ENCODE data around the gene SLX9.

SLX9 gene, protein sequence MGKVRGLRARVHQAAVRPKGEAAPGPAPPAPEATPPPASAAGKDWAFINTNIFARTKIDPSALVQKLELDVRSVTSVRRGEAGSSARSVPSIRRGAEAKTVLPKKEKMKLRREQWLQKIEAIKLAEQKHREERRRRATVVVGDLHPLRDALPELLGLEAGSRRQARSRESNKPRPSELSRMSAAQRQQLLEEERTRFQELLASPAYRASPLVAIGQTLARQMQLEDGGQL

DNA sequence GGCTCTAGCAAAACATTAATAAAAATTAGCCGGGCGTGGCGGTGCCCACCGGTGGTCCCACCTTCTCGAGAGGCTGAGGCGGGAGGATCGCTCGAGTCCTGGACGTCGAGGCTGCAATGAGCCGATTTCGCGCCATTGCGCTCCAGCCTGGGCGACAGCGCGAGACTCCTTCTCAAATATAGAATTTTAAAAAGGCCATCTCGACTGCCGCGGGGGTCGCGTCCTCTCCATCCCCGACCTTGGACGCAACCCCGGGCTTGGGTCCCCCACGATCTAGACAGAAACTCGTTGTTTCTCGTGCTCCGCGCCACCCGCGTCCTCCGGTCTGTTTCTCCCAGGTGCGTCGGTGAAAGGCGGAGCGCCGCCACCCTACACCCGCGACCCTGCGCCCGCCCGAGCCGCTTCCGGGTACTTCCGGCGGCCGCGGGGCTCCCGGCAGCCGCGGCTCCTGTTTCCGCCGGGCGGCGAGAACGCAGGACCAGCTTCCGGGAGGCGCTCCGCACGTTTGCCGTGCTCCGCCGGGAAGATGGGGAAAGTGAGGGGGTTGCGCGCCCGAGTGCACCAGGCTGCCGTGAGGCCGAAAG lies at the start of gene SLX9:
SLX9 (plus strand) TSS at position 498 of the 584 bp plus-strand sequence; CDS start at position 527, 29 bp downstream.
- DNase-seq (ENCODE audit: low read depth in 2 of 2): no peak

DNA sequence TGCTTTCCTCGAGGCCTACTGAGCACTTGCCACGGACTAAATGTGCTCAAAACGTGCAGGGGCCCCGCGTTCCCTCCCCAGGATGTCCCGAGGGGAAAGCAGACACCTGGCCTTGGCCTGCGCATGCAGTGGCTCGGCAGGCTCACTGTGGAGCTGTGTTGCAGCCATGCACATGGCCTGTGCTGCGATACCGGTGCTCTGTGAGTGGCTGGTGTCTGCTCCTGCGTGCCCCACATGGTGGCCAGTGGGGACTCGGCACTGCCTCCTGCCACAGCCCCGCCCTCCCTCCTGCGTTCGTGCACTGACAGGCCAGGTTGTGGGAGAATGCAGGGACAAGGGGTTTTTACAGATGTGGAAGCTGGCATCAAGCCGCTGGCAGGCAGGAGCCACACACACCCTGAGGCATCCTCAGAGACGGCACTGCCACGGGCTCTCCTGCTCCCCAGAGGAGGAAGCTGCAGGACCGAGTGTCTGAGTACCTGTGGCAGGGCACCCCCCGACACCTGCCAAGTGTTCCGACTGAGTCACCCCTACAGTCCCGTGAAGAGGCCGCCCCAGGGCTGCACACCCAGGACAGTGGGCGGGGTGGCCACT lies 49.4 kb upstream of the SLX9 start:
- DNase-seq (ENCODE audit: low read depth in 2 of 2): no peak

GRCh38 chr21:44890961-44891541 lies 48.8 kb upstream of the SLX9 start:
- DNase-seq (ENCODE audit: low read depth in 2 of 2): no peak

DNA sequence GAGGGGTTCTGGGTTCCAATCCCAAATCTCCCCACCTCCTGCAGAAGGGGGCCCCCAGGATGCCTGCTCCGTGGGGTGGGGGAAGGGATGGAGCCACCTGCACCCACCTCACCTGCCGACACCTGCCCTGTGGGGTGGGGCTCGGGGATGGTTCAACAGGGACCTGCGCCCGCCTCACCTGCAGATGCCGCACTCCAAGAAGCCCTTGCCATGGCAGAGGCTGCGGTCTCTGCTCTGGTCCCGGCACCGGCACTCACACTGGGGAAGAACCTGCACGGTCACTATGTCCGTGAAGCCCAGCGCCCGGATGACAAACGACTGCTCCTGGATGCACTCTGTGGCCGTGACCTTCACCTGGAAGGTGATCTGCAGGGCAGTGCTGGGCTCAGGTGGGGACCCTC lies 48.2 kb upstream of the SLX9 start:
- DNase-seq (ENCODE audit: low read depth in 2 of 2): no peak

- DNase-seq (ENCODE audit: low read depth in 2 of 2): no peak
These were observed 47.7 kb upstream of the SLX9 start for GRCh38 chr21:44892095-44892494.

GRCh38 chr21:44892536-44893277 lies 47.1 kb upstream of the SLX9 start:
- DNase-seq (ENCODE audit: low read depth in 2 of 2): no peak

- DNase-seq (ENCODE audit: low read depth in 2 of 2): no peak
These were observed 46.6 kb upstream of the SLX9 start for GRCh38 chr21:44893278-44893556.

DNA sequence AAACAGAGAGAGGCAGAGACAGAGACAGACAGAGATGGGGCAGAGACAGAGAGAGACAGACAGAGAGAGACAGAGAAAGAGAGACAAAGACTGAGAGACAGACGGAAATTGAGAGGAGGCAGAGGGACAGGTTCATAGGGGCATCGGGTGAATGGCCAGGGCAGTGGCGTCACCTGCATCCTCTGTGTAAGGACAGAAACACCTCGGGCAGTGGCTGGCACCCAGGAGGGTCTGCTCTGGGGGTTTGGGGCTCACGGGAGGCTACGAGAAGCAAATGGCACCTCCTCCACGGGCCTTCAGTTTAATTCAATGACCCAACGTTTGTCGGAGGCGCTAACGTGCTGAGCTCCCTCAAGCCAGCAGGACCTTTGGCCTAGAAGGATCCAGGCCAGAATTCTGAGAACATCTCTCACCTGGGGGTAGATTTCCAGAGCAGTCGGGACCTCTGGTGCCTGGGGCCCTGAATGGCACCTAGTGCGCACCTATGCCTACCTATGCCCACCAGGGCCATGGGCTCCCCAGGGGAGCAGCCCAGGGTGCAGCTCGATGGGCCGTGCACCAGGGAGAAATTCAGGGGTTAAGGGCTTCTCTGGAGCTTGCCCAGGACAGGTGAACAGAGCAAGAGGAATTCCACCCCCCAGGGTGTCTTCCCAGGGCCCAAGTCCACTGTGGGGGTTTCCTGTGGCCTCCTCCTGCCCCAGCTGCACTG lies 45.7 kb upstream of the SLX9 start:
- DNase-seq (ENCODE audit: low read depth in 2 of 2): no peak

GRCh38 chr21:44894687-44895302 lies 45.0 kb upstream of the SLX9 start:
- DNase-seq (ENCODE audit: low read depth in 2 of 2): no peak

DNA sequence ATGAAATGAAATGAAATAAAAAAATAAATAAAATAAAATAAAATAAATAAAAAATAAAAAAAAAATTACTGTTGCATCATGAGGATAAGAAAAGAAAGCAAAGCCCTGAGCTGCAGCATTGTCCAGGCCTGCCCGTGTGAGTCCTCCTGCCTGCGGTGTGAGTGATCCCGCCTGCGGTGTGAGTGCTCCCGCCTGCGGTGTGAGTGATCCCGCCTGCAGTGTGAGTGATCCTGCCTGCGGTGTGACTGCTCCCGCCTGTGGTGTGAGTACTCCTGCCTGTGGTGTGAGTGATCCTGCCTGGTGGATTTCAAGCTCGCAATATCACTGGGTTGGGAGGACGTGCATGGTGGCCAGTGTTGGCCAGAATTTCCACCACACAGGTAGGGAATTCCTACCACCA lies 44.0 kb upstream of the SLX9 start:
- DNase-seq (ENCODE audit: low read depth in 2 of 2): no peak

GRCh38 chr21:44896561-44897286 lies 43.1 kb upstream of the SLX9 start:
- DNase-seq (ENCODE audit: low read depth in 2 of 2): no peak

- DNase-seq (ENCODE audit: low read depth in 2 of 2): no peak
These were observed 42.4 kb upstream of the SLX9 start for GRCh38 chr21:44897326-44898010.

- DNase-seq (ENCODE audit: low read depth in 2 of 2): no peak
These were observed 41.8 kb upstream of the SLX9 start for GRCh38 chr21:44898011-44898488.

DNA sequence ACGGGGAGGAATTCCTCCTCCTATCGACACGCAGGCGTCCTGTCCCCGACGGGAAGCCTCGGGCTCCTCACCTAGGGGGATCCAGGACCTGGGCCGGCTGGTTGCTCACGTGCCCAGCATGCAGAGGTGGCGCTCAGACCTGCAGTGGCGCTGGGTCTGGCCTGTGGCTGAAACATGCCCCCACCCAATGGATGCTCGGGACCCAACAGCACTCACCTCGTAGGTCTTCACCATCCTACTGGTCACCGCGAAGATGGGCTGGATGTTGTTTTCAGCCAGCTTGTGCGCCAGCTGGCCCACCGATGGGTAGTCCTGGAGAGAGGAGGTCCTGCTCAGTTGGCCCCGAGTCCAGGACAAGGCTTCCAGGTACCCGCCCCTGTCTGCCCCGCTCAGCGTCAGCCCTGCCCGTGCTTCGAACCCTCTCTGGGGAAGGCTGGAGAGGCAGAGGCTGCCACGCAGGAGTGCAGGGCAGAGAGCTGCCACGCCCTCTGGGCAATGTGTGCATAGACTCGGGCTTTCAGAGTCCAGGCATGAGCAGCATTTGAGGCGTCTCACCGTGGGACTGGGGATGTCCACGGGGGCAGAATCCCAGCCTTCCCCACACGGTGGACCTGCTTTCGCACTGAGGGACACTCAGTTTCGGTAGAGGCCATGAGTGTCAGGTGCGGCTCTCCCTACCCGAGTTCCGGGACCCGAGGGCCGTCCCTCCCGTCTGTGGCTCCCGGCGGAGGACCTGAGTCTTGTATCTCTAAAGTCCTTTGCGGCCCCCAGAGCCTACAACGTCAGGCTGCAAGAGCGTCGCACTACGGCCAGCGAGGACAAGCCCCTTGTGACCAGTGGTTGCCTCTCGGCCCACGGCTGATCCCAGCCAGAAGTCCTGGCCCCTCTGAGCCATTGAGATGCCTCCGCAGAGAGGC lies 40.7 kb upstream of the SLX9 start:
- DNase-seq (ENCODE audit: low read depth in 2 of 2): no peak

DNA sequence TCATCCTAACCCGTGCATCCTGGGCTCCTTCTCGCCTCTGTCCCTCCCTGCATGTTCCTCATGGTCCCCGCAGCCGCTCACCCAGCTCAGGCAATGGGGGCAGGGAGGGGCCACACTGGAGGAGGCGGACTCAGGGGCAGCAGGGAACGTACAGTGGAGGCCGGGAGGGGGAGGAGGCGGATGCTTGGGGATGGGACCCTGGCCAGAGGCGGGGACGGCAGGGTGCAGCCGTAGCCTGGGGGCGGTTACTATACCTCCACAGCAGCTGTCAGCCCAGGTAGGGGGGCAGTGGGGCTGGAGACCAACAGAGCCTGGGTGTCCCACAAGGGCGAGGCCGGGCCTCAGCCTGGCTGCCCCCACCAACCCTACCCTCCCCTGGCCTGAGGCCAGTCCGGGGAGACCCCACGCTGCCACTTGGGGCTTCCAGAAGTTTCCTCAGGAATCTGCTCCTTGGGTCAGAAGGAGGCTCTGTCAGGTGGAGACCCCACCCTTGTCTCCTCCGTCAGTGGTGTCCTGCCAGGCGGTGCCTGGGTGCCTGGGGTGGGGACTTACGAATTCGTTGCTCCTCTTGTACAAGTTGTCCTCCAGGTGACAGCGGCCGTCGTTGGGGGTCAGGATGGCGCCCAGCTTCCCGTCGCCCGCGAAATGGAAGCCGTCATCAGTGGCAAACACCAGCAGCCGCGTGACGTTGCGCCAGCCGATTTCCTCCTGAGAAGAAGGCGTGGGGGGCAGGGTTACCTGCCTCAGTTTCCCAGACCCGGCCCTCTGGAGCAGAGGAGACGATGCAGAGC lies 39.9 kb upstream of the SLX9 start:
- DNase-seq (ENCODE audit: low read depth in 2 of 2): no peak

GRCh38 chr21:44900559-44901251 lies 39.1 kb upstream of the SLX9 start:
- DNase-seq (ENCODE audit: low read depth in 2 of 2): no peak

DNA sequence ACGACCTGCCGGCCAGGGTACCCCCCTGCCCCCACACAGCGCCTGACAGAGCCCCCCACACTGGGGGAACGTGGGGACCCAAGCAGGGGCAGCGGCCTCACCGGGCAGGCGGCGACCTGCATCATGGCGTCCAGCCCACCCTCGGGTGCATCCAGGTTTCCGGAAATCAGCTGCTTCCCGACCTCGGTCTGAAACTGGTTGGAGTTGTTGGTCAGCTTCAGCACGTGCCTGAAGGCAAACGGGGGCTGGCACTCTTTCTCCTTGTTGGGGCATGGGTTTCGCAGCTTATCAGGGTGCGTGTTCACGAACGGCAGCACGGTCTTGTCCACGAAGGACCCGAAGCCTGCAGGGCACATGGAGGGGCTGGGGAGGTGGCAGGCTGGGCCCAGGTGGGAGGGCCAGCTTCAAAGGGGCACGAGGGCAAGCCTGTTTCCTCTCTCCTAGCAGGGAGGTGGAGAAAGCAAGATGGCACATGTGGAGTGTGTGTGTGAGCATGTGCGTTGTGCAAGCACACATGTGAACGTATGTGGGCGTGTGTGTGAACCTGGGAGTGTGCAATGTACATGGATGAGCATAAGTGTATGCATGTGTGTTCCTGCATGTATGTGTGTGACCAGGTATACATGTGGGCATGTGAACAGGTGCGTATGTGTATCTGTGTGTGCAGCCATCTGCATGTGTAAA lies 38.3 kb upstream of the SLX9 start:
- DNase-seq (ENCODE audit: low read depth in 2 of 2): no peak

Measured in fibroblast of skin of left biceps (primary cell).